Left ventricle myocardium inferior (tissue), 1 donor: ENCODE measurements around the gene MUC5AC. TPM values are rescaled to one million over a fixed set of nuclear protein-coding genes. Genes with fewer than 3 reads are reported as not detected.

Source experiments
- DNase-seq: peaks from one replicate; pipeline ENCODE4 v3.0.0-alpha.2; 2020
- H3K27ac ChIP-seq: fragments of 200-600 bp; replicated peaks from 2 replicates; pipeline ENCODE4 v1.8.0; 2021
- H3K27me3 ChIP-seq: fragments of 200-600 bp; 2 replicates; pipeline ENCODE4 v1.8.0; 2021; ENCODE audit warnings: low read depth
- H3K36me3 ChIP-seq: fragments of 200-600 bp; 2 replicates; pipeline ENCODE4 v1.8.0; 2021
- H3K4me1 ChIP-seq: fragments of 200-600 bp; 2 replicates; pipeline ENCODE4 v1.8.0; 2021
- H3K4me3 ChIP-seq: fragments of 200-600 bp; 2 replicates; pipeline ENCODE4 v1.8.0; 2021; ENCODE audit warnings: mild to moderate bottlenecking, moderate library complexity
- H3K9me3 ChIP-seq: fragments of 200-600 bp; replicated peaks from 2 replicates; pipeline ENCODE4 v1.8.0; 2021
- intact Hi-C: fragments of 100-400 bp; cut with micrococcal nuclease; formaldehyde crosslinking; loops from one replicate; pipeline ENCODE4 v1.11.0; 2022
- total RNA-seq: library from RNA; stranded (reverse); fragmentation: NEBNext Ultra II Directional; extraction: Animal tissue kit (Norgen Biotek cat#: 25700); gene quantifications from one replicate; pipeline ENCODE4 v1.2.1, GENCODE V29; 2021
- TF ChIP-seq, protein P1 (sequence below): fragments of 200-600 bp; IDR thresholded peaks from 2 replicates; pipeline ENCODE4 v1.8.0; 2021; ENCODE audit warnings: antibody characterized with exemption, mild to moderate bottlenecking, borderline replicate concordance
- donor health status: DM: no; HTN: yes; CAD: no; lungs with severe emphysema.

The MUC5AC gene
- total RNA-seq, 1 donor from 2014 or later, result not detected

DNA sequence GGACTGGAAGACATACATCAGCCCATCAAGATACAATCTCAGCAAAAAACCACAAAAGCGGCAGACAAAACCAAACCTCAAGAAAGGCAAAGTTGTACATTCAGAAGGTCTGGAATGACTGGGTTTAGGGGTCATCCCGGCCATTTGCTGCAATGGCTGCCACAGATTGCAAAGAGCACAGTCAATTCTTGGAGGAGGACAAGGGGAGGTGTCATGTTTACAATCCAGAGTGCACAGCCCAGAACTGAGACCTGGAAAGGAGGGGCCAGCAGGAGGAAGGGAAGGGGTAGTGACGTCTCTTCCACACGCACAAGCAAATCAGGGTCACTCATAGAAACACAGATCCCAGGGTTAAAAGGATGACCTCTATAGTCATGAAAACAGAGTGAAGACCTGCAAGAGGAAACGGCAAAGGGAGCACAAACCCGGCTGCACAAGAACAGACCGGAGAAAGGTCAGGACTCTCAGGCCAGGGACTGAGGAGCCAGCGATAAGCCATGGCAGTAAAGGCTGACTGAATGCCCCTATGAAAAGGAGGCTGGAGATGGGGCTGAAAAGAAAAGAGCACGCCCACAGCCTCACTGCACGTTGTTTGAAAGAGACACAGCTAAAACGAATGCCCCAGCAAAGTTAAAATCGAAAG, 18.2 kb upstream of the MUC5AC start:
- Histone ChIP-seq H3K27ac (no peak overlapping the region), H3K4me1 (no peaks in the 10 kb centered on the region), H3K4me3 (no peak overlapping the region), H3K36me3 (no peaks in the 10 kb centered on the region), H3K9me3 (peaks cover 46% of the 10 kb centered on the region), H3K27me3 (peaks cover 28% of the 10 kb centered on the region)
- DNase-seq, result no peak
- intact Hi-C loops, result no loop called here
- TF ChIP-seq, protein P1, sequence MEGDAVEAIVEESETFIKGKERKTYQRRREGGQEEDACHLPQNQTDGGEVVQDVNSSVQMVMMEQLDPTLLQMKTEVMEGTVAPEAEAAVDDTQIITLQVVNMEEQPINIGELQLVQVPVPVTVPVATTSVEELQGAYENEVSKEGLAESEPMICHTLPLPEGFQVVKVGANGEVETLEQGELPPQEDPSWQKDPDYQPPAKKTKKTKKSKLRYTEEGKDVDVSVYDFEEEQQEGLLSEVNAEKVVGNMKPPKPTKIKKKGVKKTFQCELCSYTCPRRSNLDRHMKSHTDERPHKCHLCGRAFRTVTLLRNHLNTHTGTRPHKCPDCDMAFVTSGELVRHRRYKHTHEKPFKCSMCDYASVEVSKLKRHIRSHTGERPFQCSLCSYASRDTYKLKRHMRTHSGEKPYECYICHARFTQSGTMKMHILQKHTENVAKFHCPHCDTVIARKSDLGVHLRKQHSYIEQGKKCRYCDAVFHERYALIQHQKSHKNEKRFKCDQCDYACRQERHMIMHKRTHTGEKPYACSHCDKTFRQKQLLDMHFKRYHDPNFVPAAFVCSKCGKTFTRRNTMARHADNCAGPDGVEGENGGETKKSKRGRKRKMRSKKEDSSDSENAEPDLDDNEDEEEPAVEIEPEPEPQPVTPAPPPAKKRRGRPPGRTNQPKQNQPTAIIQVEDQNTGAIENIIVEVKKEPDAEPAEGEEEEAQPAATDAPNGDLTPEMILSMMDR, result no peak

DNA sequence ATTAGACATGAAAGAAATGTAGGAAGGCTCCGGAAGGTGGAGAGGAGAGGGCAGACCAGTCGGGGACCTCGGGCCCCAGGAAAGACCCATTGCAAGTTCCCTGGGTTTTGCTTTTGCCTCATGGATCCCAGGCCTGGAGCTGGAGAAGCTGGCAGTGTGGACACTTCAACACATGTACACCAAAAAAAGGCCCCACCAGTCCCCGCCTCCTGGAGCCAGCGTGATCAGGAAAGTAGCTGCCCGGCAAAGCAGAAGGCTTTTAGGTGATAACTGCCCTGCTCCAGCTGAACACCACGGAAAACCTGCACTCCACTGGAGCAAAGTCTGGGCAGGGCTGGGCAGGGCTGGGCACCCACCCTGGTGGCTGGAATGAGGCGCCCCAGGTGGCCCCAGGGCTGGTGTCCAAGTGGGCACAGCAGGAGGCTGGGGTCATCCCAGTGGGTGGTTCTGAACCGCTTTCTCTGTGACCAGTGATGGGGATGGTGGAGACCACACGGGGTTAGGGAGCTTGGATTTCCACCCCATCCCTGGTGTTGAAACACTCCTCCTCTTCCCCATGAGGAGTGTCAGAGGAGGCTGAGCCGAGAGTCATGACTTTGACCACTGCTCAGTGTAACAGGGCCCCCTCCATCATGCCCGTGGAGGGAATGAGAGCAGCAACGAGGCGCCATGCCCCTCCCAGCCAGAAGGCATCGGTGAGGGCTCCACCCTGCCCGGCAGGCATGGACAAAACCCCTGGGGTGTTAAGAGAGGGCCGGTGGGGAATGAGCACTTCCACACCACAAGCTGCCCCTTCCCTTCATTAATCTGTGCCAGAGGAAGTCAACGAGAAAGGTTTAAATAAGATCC, 16.9 kb upstream of the MUC5AC start:
- H3K9me3 ChIP-seq, result peaks cover 35% of the 10 kb centered on the region
- no peak overlapping the region for H3K27ac ChIP-seq
- intact Hi-C loops, result no loop called here
- H3K4me1 ChIP-seq, result no peaks in the 10 kb centered on the region
- TF ChIP-seq, protein P1, result no peak
- no peak overlapping the region for H3K4me3 ChIP-seq
- DNase-seq, result no peak
- H3K36me3 ChIP-seq, result no peaks in the 10 kb centered on the region
- H3K27me3 ChIP-seq, result peaks cover 28% of the 10 kb centered on the region

DNA sequence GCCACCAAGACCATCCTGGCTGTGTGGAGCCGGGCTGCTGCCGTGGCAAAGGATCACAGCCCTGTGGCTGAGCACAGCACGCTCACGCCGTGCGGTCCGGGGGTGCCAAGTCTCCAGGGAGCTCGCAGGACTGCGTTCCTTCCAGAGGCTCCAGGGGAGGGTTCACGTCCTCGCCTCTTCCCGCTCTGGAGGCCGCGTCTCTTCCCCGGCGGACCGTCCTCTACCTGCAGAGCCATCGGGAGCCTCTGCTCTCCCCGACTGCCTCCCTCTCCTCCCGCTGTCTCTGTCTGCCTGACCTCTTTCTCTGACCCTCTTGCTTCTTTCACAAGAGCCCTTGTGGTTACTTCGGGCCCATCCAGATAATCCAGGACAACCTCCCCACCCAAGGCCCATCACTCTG, 11.4 kb upstream of the MUC5AC start:
- H3K36me3 ChIP-seq, result no peaks in the 10 kb centered on the region
- TF ChIP-seq, protein P1, result no peak
- H3K4me1 ChIP-seq, result peaks cover 8% of the 10 kb centered on the region
- H3K9me3 ChIP-seq, result peaks cover 32% of the 10 kb centered on the region
- DNase-seq, result no peak
- H3K4me3 ChIP-seq, result no peak overlapping the region
- H3K27me3 ChIP-seq, result peaks cover 9% of the 10 kb centered on the region
- intact Hi-C loops, result no loop called here
- H3K27ac ChIP-seq, result no peak overlapping the region

DNA sequence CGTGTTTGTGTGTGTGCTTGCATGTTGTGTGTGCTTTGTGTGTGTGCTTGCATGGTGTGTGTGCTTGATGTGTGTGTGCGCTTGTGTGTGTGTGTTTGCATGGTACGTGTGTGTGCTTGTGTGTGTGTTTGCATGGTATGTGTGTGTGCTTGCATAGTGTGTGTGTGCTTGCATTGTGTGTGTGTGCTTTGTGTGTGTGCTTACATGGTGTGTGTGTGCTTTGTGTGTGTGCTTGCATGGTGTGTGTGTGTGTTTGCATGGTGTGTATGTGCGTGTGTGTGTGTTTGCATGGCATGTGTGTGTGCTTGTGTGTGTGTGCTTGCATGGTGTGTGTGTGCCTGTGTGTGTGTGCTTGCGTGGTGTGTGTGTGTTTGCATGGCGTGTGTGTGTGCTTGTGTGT, 10.0 kb upstream of the MUC5AC start:
- H3K27ac ChIP-seq, result no peak overlapping the region
- H3K4me3 ChIP-seq, result no peak overlapping the region
- H3K4me1 ChIP-seq, result peaks cover 9% of the 10 kb centered on the region
- TF ChIP-seq, protein P1, result no peak
- H3K27me3 ChIP-seq, result peaks cover 22% of the 10 kb centered on the region
- H3K36me3 ChIP-seq, result no peaks in the 10 kb centered on the region
- H3K9me3 ChIP-seq, result peaks cover 18% of the 10 kb centered on the region
- intact Hi-C loops, result no loop called here
- DNase-seq, result no peak

DNA sequence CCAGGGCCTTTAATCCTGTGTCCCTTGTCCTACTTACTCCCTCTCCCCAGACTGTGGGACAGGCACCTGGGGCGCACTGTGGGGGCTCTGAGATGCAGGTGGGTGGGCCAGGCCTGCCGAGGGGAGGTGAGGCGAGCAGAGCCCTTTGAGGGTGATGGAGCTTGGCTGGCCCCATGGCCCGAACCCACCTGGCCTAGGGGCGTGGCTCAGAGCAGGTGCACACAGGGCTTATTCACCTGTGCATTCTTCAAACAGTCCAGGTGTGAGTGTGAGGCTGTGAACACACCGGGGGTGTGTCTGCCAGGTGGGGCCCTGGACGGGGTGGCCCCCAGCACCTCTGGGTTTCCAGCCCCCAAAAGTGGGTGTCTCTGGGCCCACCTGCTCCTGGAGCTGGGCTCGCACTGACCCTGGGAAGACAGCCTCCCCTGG, 9.0 kb upstream of the MUC5AC start:
- H3K9me3 ChIP-seq, result peaks cover 8% of the 10 kb centered on the region
- H3K27me3 ChIP-seq, result peaks cover 26% of the 10 kb centered on the region
- no peak for DNase-seq
- H3K4me3 ChIP-seq, result no peak overlapping the region
- H3K27ac ChIP-seq, result no peak overlapping the region
- peaks cover 9% of the 10 kb centered on the region for H3K4me1 ChIP-seq
- TF ChIP-seq, protein P1, result no peak
- no peaks in the 10 kb centered on the region for H3K36me3 ChIP-seq
- intact Hi-C loops, result no loop called here
